A549 (cell line): ENCODE measurements around the gene SLC2A6. TPM values are rescaled to one million over a fixed set of nuclear protein-coding genes. Genes with fewer than 3 reads are reported as not detected.

Experiments used
- ATAC-seq, 2 experiments: fragments of 200-7000 bp in 1 of 2; fragments of >200 bp in 1 of 2; cut with Nextera tagmentation in 1 of 2; cut with Tn5 transposase in 1 of 2; 3 replicates each; pipeline versions ENCODE4 v1.8.0 to v1.9.1; 2018 to 2020; ENCODE audit warnings: mild to moderate bottlenecking in 1 of 2, moderate library complexity in 1 of 2
- CTCF ChIA-PET: fragments of 300-600 bp; sonication (Branson Sonifier 250); formaldehyde crosslinking; extraction: SDS; loops from one replicate; lab custom pipeline; 2021; ENCODE audit warnings: antibody characterized with exemption, inconsistent platforms; lab: Yijun Ruan, JAX
- POLR2A ChIA-PET: fragments of 350-600 bp; formaldehyde crosslinking; extraction: SDS; loops from one replicate; lab custom pipeline; 2021; ENCODE audit warnings: antibody characterized with exemption, inconsistent platforms; lab: Yijun Ruan, JAX
- DNase-seq, 2 experiments: peaks; one replicate each; pipeline versions ENCODE4 v3.0.0 to v3.0.0-alpha.2; 2011 to 2016; ENCODE audit warnings: low read depth in 1 of 2, low spot score in 1 of 2
- FAIRE-seq: peaks from 2 replicates; lab custom pipeline; 2011; peaks lifted over from hg19 to GRCh38; lab: Jason Lieb, UNC
- H3K27ac ChIP-seq, 2 experiments: fragments of >200 bp; sonication (Bioruptor Twin); formaldehyde crosslinking; 3 replicates each; pipeline ENCODE4 v1.5.1; 2016 to 2017
- H3K4me1 ChIP-seq: fragments of >200 bp; sonication (Bioruptor Twin); formaldehyde crosslinking; 3 replicates; pipeline ENCODE4 v1.6.1; 2016
- H3K4me2 ChIP-seq: fragments of >200 bp; sonication (Bioruptor Twin); formaldehyde crosslinking; 3 replicates; pipeline ENCODE4 v1.6.1; 2016
- H3K4me3 ChIP-seq: fragments of >200 bp; sonication (Bioruptor Twin); formaldehyde crosslinking; 3 replicates; pipeline ENCODE4 v1.5.1; 2016
- H3K9me3 ChIP-seq: fragments of >200 bp; sonication (Bioruptor Twin); formaldehyde crosslinking; 3 replicates; pipeline ENCODE4 v1.6.1; 2016
- CHD2 ChIP-seq: fragments of 150-350 bp; IDR thresholded peaks from 2 replicates; pipeline ENCODE4 v1.6.1; 2014; ENCODE audit warnings: low read length; ENCODE audit not compliant: partially characterized antibody
- EHF ChIP-seq: fragments of 250-450 bp; sonication (Bioruptor Pico); IDR thresholded peaks from 2 replicates; pipeline ENCODE4 v1.5.0; 2020; ENCODE audit warnings: mild to moderate bottlenecking
- ESRRA ChIP-seq: fragments of 150-350 bp; IDR thresholded peaks from 2 replicates; pipeline ENCODE4 v1.6.1; 2014; ENCODE audit warnings: mild to moderate bottlenecking, low read length, borderline replicate concordance
- FOXS1 ChIP-seq: fragments of 250-450 bp; sonication (Bioruptor Pico); IDR thresholded peaks from 2 replicates; pipeline ENCODE4 v1.5.0; 2020; ENCODE audit warnings: mild to moderate bottlenecking, moderate library complexity
- GATA3 ChIP-seq: IDR thresholded peaks from 2 replicates; pipeline ENCODE4 v1.6.1; 2012; ENCODE audit warnings: borderline replicate concordance
- HOXA7 ChIP-seq: fragments of 250-450 bp; sonication (Bioruptor Pico); IDR thresholded peaks from 2 replicates; pipeline ENCODE4 v1.5.0; 2020; ENCODE audit warnings: mild to moderate bottlenecking, moderate library complexity
- HOXB5 ChIP-seq: fragments of 250-450 bp; sonication (Bioruptor Pico); IDR thresholded peaks from 2 replicates; pipeline ENCODE4 v1.5.0; 2020; ENCODE audit warnings: mild to moderate bottlenecking, moderate library complexity
- KDM5A ChIP-seq: fragments of 200-600 bp; sonication (generic); IDR thresholded peaks from 2 replicates; pipeline ENCODE4 v1.6.1; 2016; ENCODE audit warnings: antibody characterized with exemption, mild to moderate bottlenecking
- MAX ChIP-seq: IDR thresholded peaks from 2 replicates; pipeline ENCODE4 v1.6.1; 2012
- MYC ChIP-seq: IDR thresholded peaks from 2 replicates; pipeline ENCODE4 v1.6.1; 2012; ENCODE audit warnings: mild to moderate bottlenecking, inconsistent platforms, low read length, improper control_type of control experiment, borderline replicate concordance
- NFE2L2 ChIP-seq: fragments of 150-350 bp; conservative IDR thresholded peaks from 2 replicates; pipeline ENCODE4 v1.6.1; 2014; ENCODE audit warnings: low read length
- NPAS2 ChIP-seq: fragments of 250-450 bp; sonication (Bioruptor Pico); IDR thresholded peaks from 2 replicates; pipeline ENCODE4 v1.8.0; 2022; ENCODE audit warnings: mild to moderate bottlenecking, moderate library complexity, borderline replicate concordance
- RAD21 ChIP-seq, 2 experiments: fragments of >200 bp in 1 of 2; sonication (Bioruptor Twin) in 1 of 2; formaldehyde crosslinking in 1 of 2; IDR thresholded peaks in 1 of 2; conservative IDR thresholded peaks in 1 of 2; 2 replicates in 1 of 2; 3 replicates in 1 of 2; pipeline ENCODE4 v1.6.1; 2012 to 2018; ENCODE audit warnings: inconsistent platforms in 1 of 2
- RARB ChIP-seq: fragments of 250-450 bp; sonication (Bioruptor Pico); IDR thresholded peaks from 2 replicates; pipeline ENCODE4 v1.8.0; 2021; ENCODE audit warnings: mild to moderate bottlenecking, moderate library complexity
- RCOR1 ChIP-seq: fragments of 150-350 bp; IDR thresholded peaks from 2 replicates; pipeline ENCODE4 v1.6.1; 2014; ENCODE audit warnings: antibody characterized with exemption, low read length, low read depth
- RFX5 ChIP-seq: fragments of 450-650 bp; IDR thresholded peaks from 2 replicates; pipeline ENCODE4 v1.7.1; 2014; ENCODE audit warnings: antibody characterized with exemption, mild to moderate bottlenecking, moderate library complexity
- RNF2 ChIP-seq: fragments of 200-600 bp; sonication (generic); IDR thresholded peaks from 2 replicates; pipeline ENCODE4 v1.6.1; 2016; ENCODE audit warnings: low read depth, mild to moderate bottlenecking, antibody characterized with exemption, moderate library complexity, borderline replicate concordance
- SREBF2 ChIP-seq: fragments of 450-650 bp; IDR thresholded peaks from 2 replicates; pipeline ENCODE4 v1.6.1; 2014; ENCODE audit warnings: mild to moderate bottlenecking, moderate library complexity
- ZFP36 ChIP-seq: fragments of 450-650 bp; IDR thresholded peaks from 2 replicates; pipeline ENCODE4 v1.6.1; 2014; ENCODE audit warnings: borderline replicate concordance; ENCODE audit not compliant: partially characterized antibody
- WGBS: methylation state at CpG from one replicate; pipeline ENCODE4 v1.1.6; 2017; ENCODE audit errors: missing lambda C conversion rate; 5-methylcytosine and 5-hydroxymethylcytosine counted together
- polyA plus RNA-seq, 4 experiments: library from polyadenylated mRNA; depleted of rRNA in 3 of 4; stranded (reverse); fragments of >200 nt; fragmentation: RNase III in 1 of 4; extraction: RNeasy Plus Mini Kit Qiagen cat#74134 plus additional on column Dnase treatment in 1 of 4; gene quantifications; 2 replicates in 3 of 4; 3 replicates in 1 of 4; pipeline ENCODE4 v1.2.3, GENCODE V29; 2011 to 2017
- TF ChIP-seq, protein P1 (sequence below): IDR thresholded peaks from 2 replicates; pipeline ENCODE4 v1.6.1; 2012

The SLC2A6 gene
- polyA plus RNA-seq, 2 of the 4 experiments (the other 2 are of a cell fraction) = 3.7 to 20.5 TPM

- H3K4me1 ChIP-seq = no peaks in the 10 kb centered on the region
- ChIA-PET POLR2A (no interaction called here), CTCF (interaction anchor here (1.3 to 4.8 kb wide), 3 partner anchors 12 to 313 kb away, joined by 4 to 42 read pairs (median 5); no protein-coding TSS in a partner anchor)
- 48% methylated on average over 18 of the region's 19 CpGs for WGBS
- H3K27ac ChIP-seq = no peak overlapping the region
- H3K4me3 ChIP-seq = no peak overlapping the region
- TF ChIP-seq, protein P1, sequence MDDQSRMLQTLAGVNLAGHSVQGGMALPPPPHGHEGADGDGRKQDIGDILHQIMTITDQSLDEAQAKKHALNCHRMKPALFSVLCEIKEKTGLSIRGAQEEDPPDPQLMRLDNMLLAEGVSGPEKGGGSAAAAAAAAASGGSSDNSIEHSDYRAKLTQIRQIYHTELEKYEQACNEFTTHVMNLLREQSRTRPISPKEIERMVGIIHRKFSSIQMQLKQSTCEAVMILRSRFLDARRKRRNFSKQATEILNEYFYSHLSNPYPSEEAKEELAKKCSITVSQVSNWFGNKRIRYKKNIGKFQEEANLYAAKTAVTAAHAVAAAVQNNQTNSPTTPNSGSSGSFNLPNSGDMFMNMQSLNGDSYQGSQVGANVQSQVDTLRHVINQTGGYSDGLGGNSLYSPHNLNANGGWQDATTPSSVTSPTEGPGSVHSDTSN = no peak
- TF ChIP-seq HOXA7 (CRISPR knock-in tag) = no peak
- no peak for TF ChIP-seq NPAS2 (CRISPR knock-in tag)
- no peak for TF ChIP-seq CHD2
- TF ChIP-seq RFX5 = no peak
- no peak overlapping the region for H3K4me2 ChIP-seq
- DNase-seq = no peak
- peaks cover 30% of the 10 kb centered on the region for H3K9me3 ChIP-seq
- no peak for FAIRE-seq
- ATAC-seq = peak; percentile 51 to 62; a peak in 4 of 6 replicates
Measured at GRCh38 chr9:133499132-133499891, 20.4 kb upstream of the SLC2A6 start.

GRCh38 chr9:133496861-133497842 is 18.3 kb upstream of the SLC2A6 start:
- POLR2A ChIA-PET = no interaction called here
- ATAC-seq (no peak), FAIRE-seq (no peak)
- CTCF ChIA-PET = interaction anchor here (0.8 to 4.8 kb wide), 5 partner anchors 9 to 13 kb away, joined by 4 to 42 read pairs (median 4); no protein-coding TSS in a partner anchor
- WGBS = 49% methylated on average over 25 of the region's 35 CpGs
- TF ChIP-seq FOXS1 (CRISPR knock-in tag) (no peak), HOXB5 (CRISPR knock-in tag) (no peak), CHD2 (no peak), NFE2L2 (no peak), ZFP36 (no peak), GATA3 (no peak), EHF (CRISPR knock-in tag) (no peak), KDM5A (no peak), RCOR1 (no peak), RNF2 (no peak)
- TF ChIP-seq, protein P1 = no peak
- TF ChIP-seq, all 56 proteins: peak for 0
- H3K4me1 ChIP-seq = no peaks in the 10 kb centered on the region
- H3K4me2 ChIP-seq = no peak overlapping the region
- H3K9me3 ChIP-seq = peaks cover 14% of the 10 kb centered on the region
- DNase-seq = no peak
- H3K27ac ChIP-seq = no peak overlapping the region
- H3K4me3 ChIP-seq = no peak overlapping the region

GRCh38 chr9:133495327-133496293 is 16.7 kb upstream of the SLC2A6 start:
- H3K4me1 ChIP-seq = no peaks in the 10 kb centered on the region
- no peak for ATAC-seq
- H3K27ac ChIP-seq = no peak overlapping the region
- no peak overlapping the region for H3K4me3 ChIP-seq
- H3K9me3 ChIP-seq = no peaks in the 10 kb centered on the region
- no peak for DNase-seq
- WGBS = 75% methylated on average over 24 of the region's 24 CpGs
- CTCF ChIA-PET = interaction anchor here (1.0 to 4.8 kb wide), 8 partner anchors 8 to 310 kb away, joined by 3 to 42 read pairs (median 5); no protein-coding TSS in a partner anchor
- H3K4me2 ChIP-seq = no peak overlapping the region
- no peak for FAIRE-seq
- no peak for TF ChIP-seq MYC
- TF ChIP-seq MAX = no peak
- no peak for TF ChIP-seq ESRRA
- TF ChIP-seq, protein P1 = no peak
- no peak for TF ChIP-seq RARB
- TF ChIP-seq SREBF2 = no peak
- no peak for TF ChIP-seq ZFP36
- no peak for TF ChIP-seq GATA3
- no peak for TF ChIP-seq RAD21 (conservative IDR thresholded peaks at IDR 0.05 in 1 of 2, IDR thresholded peaks at IDR 0.05 in 1 of 2)
- POLR2A ChIA-PET = no interaction called here
